ENCODE results near the gene ADI1. TPM values are rescaled to one million over a fixed set of nuclear protein-coding genes. Genes with fewer than 3 reads are reported as not detected.
"Not testable (repeated sequence)": the region's sequence is repeated elsewhere in the genome, so short reads cannot be mapped to it uniquely, and the experiment has no call there.

Gene ADI1
- total RNA-seq, 8 experiments from 2014 or later = 7.4 to 170 (median 17.1) TPM

DNA sequence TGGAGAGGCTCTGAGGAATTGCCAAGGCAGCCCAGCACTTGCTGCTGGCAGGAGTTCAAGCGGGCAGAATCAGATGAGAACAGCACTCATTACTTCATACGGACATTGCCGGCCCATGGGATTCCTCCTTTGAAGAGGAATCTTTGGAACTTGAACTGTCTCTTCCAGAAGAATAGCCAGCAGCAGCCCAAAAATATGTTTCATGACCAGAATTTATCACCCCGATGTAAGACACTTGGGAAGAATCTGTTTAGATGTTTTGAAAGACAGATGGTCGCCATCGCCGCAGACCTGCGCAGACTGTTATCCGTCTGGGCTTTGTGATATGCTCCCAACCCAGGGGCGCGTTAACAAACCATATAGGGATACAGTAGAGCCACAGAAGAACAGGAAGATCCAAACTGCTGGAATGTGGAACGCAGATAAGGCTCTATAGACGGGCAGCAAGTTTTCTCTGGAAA lies 3.7 kb upstream of the ADI1 start:
- ATAC-seq (replicated peaks in 6 of 8) = no peak
- peaks cover 10 to 16% of the 10 kb centered on the region in 2 donors for H3K4me1 ChIP-seq (replicated peaks in 1 of 2)
- in situ Hi-C loops (cut with MboI; ENCODE audit: low pct_unique_long_range_greater_than_20kb in 2 of 9, low sequenced_read_pairs in 9 of 9, unreplicated experiment in 9 of 9) = no loop called here
- 20 to 100% (median 79%) methylated on average over 1 to 12 of the region's 13 CpGs; no CpG with 5 or more reads in 1 of the 10 experiments for WGBS, 10 experiments
- H3K27ac ChIP-seq = no peak overlapping the region
- no peak overlapping the region for H3K4me3 ChIP-seq

DNA sequence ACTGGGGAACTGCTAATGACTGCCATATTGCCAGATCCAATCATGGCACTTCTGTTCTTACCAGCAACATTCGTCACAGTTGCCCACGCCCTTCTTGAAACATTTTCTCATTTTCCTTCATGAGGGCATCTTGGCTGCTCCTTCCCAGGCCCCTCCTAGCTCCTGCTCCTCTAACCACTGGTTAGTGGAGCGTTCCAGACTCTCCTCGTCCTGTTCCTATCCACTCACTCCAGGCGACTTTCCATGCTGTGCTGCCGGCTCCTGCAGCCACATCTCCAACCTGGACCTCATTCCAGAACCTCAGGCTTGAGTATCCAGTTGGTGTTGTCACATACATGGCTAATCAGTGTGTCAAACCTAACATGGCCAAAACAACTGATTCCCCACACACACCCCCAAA lies 1.3 kb upstream of the ADI1 start:
- no peak overlapping the region for H3K4me3 ChIP-seq
- in situ Hi-C loops (cut with MboI; ENCODE audit: low pct_unique_long_range_greater_than_20kb in 2 of 9, low sequenced_read_pairs in 9 of 9, unreplicated experiment in 9 of 9) = no loop called here
- no peak overlapping the region for H3K27ac ChIP-seq
- H3K4me1 ChIP-seq (replicated peaks in 1 of 2) = peaks cover 15% of the 10 kb centered on the region in 2 donors
- no peak for ATAC-seq (replicated peaks in 6 of 8)
- WGBS, 10 experiments = 83 to 96% (median 91%) methylated on average over 1 to 6 of the region's 6 CpGs; no CpG with 5 or more reads in 4 of the 10 experiments

DNA sequence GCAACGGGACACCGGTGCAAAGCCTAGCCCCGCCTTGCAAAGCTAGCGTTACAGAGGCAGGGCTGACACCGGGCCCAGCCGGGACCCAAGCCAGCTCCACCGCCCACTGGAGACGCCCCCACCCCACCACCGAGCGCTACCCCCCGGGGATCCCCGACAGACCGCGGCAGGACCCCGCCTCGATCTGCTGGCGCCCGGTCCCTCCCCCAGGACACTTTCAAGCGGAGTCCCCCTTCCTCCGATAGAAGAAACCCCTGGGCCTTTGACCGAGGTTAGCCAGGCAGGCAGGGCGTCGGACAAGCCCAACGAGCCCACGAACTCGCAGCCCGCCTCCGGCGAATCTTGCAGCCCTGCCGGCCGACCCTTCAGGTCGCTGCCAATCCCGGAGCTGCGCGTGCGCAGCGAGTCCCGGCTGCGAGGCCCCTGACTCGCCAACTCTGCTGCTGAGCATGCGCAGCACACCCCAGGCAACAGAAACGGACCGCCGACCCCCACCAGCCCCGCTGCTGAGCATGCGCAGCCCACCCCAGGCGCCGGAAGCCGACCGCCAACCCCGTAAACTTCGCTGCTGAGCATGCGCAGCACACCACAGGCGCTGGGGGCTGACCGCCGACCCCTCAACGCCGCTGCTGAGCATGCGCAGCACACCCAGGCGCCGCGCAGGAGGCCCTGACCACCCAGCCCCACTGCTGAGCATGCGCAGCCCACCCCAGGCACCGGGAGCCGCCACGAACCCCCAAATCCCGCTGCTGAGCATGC lies 656 bp downstream of the ADI1 start:
- Histone ChIP-seq H3K4me1 (replicated peaks in 1 of 2) (peaks cover 15% of the 10 kb centered on the region in 2 donors), H3K27ac (peak overlapping the region; percentile 93 to 95), H3K4me3 (peak overlapping the region; percentile 49 to 68 (median 61))
- 0 to 20% (median 0%) methylated on average over 1 to 9 of the region's 67 CpGs; no CpG with 5 or more reads in 6 of the 10 experiments for WGBS, 10 experiments
- in situ Hi-C loops (cut with MboI; ENCODE audit: low pct_unique_long_range_greater_than_20kb in 2 of 9, low sequenced_read_pairs in 9 of 9, unreplicated experiment in 9 of 9) = no loop called here
- peak; percentile 60 to 91 (median 88) for ATAC-seq (replicated peaks in 6 of 8)

DNA sequence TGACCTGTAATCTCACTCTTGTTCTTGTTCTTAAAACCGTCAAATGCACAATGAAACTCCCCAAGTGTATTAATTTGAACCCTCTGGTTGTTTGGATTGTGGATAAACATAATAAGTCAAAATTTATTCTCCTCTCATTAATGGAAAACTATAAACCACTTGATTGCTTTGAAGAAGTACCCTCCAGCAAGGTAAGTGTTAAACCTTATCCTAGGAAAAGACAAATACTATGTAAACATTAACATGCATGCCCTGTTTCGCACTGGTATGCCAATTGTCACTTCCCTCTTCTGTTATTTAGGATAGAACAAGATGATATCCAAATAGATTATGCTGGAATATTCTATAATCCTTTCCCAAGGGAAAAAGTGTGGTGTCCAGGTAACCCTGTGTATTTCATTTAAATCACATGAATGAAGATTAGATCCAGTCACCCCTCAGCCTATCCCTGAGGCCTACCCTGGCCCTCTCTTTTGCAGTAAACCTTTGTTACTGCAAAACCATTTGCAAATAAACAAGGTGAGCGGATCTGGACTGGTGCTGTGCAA lies 1.3 kb downstream of the ADI1 start:
- peak overlapping the region; percentile 49 to 68 (median 61) for H3K4me3 ChIP-seq
- peak overlapping the region; percentile 89 to 93 for H3K27ac ChIP-seq
- no peak for ATAC-seq (replicated peaks in 6 of 8)
- peaks cover 15% of the 10 kb centered on the region in 2 donors for H3K4me1 ChIP-seq (replicated peaks in 1 of 2)
- in situ Hi-C loops (cut with MboI; ENCODE audit: low pct_unique_long_range_greater_than_20kb in 2 of 9, low sequenced_read_pairs in 9 of 9, unreplicated experiment in 9 of 9) = no loop called here
- WGBS, 10 experiments = 41 to 100% (median 50%) methylated on average over 1 to 2 of the region's 3 CpGs

DNA sequence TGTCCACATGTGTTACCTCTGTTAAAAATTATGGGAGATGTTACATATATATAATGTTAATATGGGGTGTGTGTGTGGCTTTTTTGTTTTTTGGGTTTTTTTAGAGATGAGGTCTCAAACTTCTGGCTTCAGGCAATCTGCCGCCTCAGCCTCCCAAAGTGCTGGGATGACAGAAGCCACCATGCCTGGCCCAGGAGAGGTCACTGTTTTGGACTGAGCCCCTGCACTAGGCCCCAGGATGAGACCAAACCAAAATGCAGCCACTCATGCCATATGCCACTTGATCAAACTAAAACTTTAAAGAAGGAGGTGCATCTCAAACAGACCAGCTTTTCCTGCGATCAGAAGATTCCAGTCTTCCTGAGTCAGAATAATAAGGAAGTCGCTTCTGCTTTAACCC lies 2.5 kb downstream of the ADI1 start:
- WGBS, 10 experiments = 96 to 100% (median 100%) methylated on average over 1 to 3 of the region's 3 CpGs; no CpG with 5 or more reads in 2 of the 10 experiments
- ATAC-seq (replicated peaks in 6 of 8) = no peak
- in situ Hi-C loops (cut with MboI; ENCODE audit: low pct_unique_long_range_greater_than_20kb in 2 of 9, low sequenced_read_pairs in 9 of 9, unreplicated experiment in 9 of 9) = no loop called here
- Histone ChIP-seq H3K27ac (no peak overlapping the region), H3K4me3 (no peak overlapping the region), H3K4me1 (replicated peaks in 1 of 2) (peaks cover 15% of the 10 kb centered on the region in 2 donors)

DNA sequence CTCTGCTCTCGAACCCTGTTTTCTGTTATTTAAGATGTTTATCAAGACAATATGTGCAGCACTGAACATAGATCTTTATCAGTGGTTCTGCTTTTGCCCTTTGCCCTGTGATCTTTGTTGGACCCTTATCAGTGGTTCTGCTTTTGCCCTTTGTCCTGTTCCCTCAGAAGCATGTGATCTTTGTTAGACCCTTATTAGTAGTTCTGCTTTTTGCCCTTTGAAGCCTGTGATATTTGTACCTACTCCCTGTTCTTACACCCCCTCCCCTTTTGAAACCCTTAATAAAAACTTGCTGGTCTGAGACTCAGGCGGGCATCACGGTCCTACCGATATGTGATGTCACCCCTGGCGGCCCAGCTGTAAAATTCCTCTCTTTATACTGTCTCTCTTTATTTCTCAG lies 3.9 kb downstream of the ADI1 start:
- in situ Hi-C loops (cut with MboI; ENCODE audit: low pct_unique_long_range_greater_than_20kb in 2 of 9, low sequenced_read_pairs in 9 of 9, unreplicated experiment in 9 of 9); ATAC-seq (replicated peaks in 6 of 8); H3K4me3 ChIP-seq; H3K27ac ChIP-seq: not testable (repeated sequence)
- H3K4me1 ChIP-seq (replicated peaks in 1 of 2) = peaks cover 13 to 15% of the 10 kb centered on the region in 2 donors
- 33 to 94% (median 83%) methylated on average over 1 to 2 of the region's 5 CpGs; no CpG with 5 or more reads in 7 of the 10 experiments for WGBS, 10 experiments

DNA sequence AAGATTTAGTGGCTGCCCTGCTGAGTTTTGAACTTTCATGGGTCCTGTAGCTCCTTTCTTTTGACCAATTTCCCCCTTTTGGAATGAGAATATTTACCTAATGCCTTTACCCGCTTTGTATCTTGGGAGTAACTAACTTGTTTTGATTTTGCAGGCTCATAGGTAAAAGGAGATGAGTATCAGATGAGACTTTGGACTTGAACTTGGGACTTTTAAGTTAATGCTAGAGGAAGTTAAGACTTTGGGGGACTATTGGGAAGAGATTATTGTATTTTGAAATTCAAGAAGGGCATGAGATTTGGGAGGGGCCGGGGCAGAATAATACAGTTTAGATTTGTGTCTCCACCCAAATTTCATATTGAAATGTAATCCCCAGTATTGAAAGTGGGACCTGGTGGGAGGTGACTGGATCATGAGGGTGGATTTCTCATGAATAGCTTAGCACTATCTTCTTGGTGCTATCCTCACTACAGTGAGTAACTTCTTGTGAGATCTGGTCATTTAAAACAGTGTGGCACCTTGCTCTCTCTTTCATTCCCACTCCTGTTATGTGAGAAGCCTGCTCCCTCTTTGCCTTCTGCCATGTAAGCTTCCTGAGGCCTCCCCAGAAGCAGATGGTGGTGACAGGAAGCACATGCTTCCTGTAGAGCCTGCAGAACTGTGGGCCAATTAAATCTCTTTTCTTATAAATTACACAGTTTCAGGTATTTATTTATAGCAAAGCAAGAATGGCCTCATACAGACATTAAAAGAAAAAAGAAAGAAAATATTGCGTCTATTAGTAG lies 6.1 kb downstream of the ADI1 start:
- no peak for ATAC-seq (replicated peaks in 6 of 8)
- peaks cover 5 to 6% of the 10 kb centered on the region in 2 donors for H3K4me1 ChIP-seq (replicated peaks in 1 of 2)
- H3K27ac ChIP-seq = no peak overlapping the region
- WGBS, 10 experiments = 80 to 100% (median 100%) methylated on average over 1 to 3 of the region's 3 CpGs
- in situ Hi-C loops (cut with MboI; ENCODE audit: low pct_unique_long_range_greater_than_20kb in 2 of 9, low sequenced_read_pairs in 9 of 9, unreplicated experiment in 9 of 9) = no loop called here
- H3K4me3 ChIP-seq = no peak overlapping the region

DNA sequence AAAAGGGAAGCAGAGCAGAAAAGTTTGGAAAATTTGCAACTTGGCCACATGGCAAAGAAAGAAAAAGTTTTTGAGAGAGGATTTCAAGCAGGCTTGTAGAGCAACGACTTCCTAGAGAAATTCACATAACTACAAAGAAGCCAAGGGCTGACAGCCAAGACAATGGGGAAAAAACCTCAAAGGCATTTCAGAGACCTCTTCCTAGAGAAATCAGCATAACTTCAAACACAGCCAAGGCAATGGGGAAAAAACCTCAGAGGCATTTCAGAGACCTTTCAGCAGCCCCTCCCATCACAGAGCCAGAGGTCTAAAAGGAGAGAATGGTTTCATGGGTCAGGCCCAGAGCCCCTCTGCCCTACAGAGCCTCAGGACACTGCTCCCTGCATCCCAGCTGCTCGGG lies 7.2 kb downstream of the ADI1 start:
- Histone ChIP-seq H3K4me3 (no peak overlapping the region), H3K27ac (no peak overlapping the region), H3K4me1 (replicated peaks in 1 of 2) (no peaks in the 10 kb centered on the region)
- ATAC-seq (replicated peaks in 6 of 8) = peak in 4 of 8 experiments; percentile 61 to 85 (median 78)
- 0 to 13% (median 0%) methylated on average over 1 of the region's 2 CpGs; no CpG with 5 or more reads in 2 of the 10 experiments for WGBS, 10 experiments
- in situ Hi-C loops (cut with MboI; ENCODE audit: low pct_unique_long_range_greater_than_20kb in 2 of 9, low sequenced_read_pairs in 9 of 9, unreplicated experiment in 9 of 9) = no loop called here

DNA sequence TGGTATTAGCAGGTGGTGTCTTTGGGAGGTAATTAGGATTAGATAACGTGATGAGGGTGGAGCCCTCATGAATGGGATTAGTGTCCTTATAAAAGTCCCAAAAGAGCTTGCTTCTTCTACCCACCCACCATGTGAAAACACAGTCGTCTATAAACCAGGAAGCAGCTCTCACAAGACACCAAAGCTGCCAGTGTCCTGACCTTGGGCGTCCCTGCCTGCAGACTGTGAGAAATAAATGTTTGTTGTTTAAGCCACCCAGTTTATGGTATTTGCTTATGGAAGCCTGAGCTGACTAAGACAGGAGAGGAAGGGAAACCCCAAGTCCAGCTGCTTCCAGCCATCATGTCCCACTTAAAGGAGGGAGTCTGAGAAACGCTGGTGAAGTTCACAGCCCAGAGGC lies 13.6 kb downstream of the ADI1 start:
- no peaks in the 10 kb centered on the region for H3K4me1 ChIP-seq (replicated peaks in 1 of 2)
- WGBS, 10 experiments = 40 to 89% (median 74%) methylated on average over 1 to 4 of the region's 4 CpGs; no CpG with 5 or more reads in 4 of the 10 experiments
- no peak overlapping the region for H3K27ac ChIP-seq
- in situ Hi-C loops (cut with MboI; ENCODE audit: low pct_unique_long_range_greater_than_20kb in 2 of 9, low sequenced_read_pairs in 9 of 9, unreplicated experiment in 9 of 9) = no loop called here
- peak in 4 of 8 experiments; percentile 24 to 43 (median 36) for ATAC-seq (replicated peaks in 6 of 8)
- no peak overlapping the region for H3K4me3 ChIP-seq

DNA sequence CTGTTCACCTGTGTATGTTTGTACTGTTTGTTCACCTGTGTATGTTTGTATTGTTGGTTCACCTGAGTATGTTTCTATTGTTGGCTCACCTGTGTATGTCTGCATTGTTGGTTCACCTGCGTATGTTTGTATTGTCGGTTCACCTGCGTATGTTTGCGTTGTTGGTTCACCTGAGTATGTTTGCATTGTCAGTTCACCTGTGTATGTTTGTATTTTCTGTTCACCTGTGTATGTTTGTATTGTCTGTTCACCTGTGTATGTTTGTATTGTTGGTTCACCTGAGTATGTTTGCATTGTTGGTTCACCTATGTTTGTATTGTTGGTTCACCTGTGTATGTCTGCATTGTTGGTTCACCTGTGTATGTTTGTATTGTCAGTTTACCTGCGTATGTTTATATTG lies 14.6 kb downstream of the ADI1 start:
- in situ Hi-C loops (cut with MboI; ENCODE audit: low pct_unique_long_range_greater_than_20kb in 2 of 9, low sequenced_read_pairs in 9 of 9, unreplicated experiment in 9 of 9) = no loop called here
- ATAC-seq (replicated peaks in 6 of 8) = no peak

DNA sequence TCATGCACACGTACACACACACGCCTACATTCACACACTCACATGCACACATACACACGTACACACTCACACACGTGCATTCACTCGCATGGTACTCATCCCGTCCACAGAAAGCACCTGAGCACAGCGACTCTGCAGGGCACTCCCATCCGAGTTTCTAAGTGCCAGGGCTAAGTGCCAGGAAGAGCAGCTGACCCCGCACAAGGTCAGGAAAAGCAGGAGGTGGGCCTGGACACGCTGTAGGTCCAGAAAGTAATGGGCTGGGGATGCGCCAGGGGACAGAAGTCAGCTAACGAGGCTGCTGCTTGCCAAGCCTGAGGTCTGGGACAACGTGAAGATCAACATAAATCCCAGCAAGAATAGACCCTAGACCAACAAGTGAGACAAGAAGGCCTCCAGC lies 15.8 kb downstream of the ADI1 start:
- no peak overlapping the region for H3K27ac ChIP-seq
- no peaks in the 10 kb centered on the region for H3K4me1 ChIP-seq (replicated peaks in 1 of 2)
- WGBS, 10 experiments = 90 to 100% (median 96%) methylated on average over 1 to 7 of the region's 13 CpGs; no CpG with 5 or more reads in 4 of the 10 experiments
- no peak overlapping the region for H3K4me3 ChIP-seq
- in situ Hi-C loops (cut with MboI; ENCODE audit: low pct_unique_long_range_greater_than_20kb in 2 of 9, low sequenced_read_pairs in 9 of 9, unreplicated experiment in 9 of 9) = no loop called here
- ATAC-seq (replicated peaks in 6 of 8) = no peak

More for the DNA sequence above, 14.6 kb downstream of the ADI1 start:
- H3K4me3 ChIP-seq = no peak overlapping the region
- WGBS, 10 experiments = 80 to 100% (median 97%) methylated on average over 1 to 5 of the region's 5 CpGs; no CpG with 5 or more reads in 2 of the 10 experiments
- H3K4me1 ChIP-seq (replicated peaks in 1 of 2) = no peaks in the 10 kb centered on the region
- no peak overlapping the region for H3K27ac ChIP-seq

DNA sequence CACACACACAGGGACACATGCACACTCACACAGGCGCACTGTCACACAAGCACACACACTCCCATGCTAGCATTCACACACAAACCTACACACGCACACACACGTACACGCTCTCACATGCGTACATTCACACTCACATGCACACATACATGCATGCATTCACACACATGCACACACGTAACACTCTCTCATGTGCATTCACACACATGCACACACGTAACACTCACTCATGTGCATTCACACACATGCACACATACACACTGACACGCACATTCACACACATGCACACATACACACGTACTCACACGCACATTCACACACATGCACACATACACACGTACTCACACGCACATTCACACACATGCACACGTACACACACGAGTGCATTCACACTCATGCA lies 16.3 kb downstream of the ADI1 start:
- 80 to 100% (median 90%) methylated on average over 1 to 11 of the region's 14 CpGs; no CpG with 5 or more reads in 2 of the 10 experiments for WGBS, 10 experiments
- no peak overlapping the region for H3K27ac ChIP-seq
- H3K4me3 ChIP-seq = no peak overlapping the region
- ATAC-seq (replicated peaks in 6 of 8) = no peak
- in situ Hi-C loops (cut with MboI; ENCODE audit: low pct_unique_long_range_greater_than_20kb in 2 of 9, low sequenced_read_pairs in 9 of 9, unreplicated experiment in 9 of 9) = no loop called here
- H3K4me1 ChIP-seq (replicated peaks in 1 of 2) = no peaks in the 10 kb centered on the region

All from motor neuron (in vitro differentiated cells).